Subcutaneous adipose tissue (tissue), 4 donors: ENCODE measurements around the gene CES4A. TPM values are rescaled to one million over a fixed set of nuclear protein-coding genes. Genes with fewer than 3 reads are reported as not detected.

ENCODE experiments used
- small RNA-seq: library from RNA; depleted of rRNA; stranded (forward); fragments of <200 nt; gene quantifications from one replicate; pipeline ENCODE3, GENCODE V24; 2016
- total RNA-seq, 4 donors: library from RNA; depleted of rRNA; stranded (reverse); fragments of >200 nt; gene quantifications; one replicate each; pipeline ENCODE4 v1.1.0, GENCODE V29; 2016
- TF ChIP-seq, protein P1 (sequence below): fragments of 450-650 bp; IDR thresholded peaks from one replicate; pipeline ENCODE4 v1.5.1; 2016; ENCODE audit warnings: low read depth, mild to moderate bottlenecking, control low read depth, antibody characterized with exemption, moderate library complexity

Gene CES4A
- total RNA-seq, 4 donors from 2014 or later, result 5.4 to 25.2 (median 6.6) TPM

- TF ChIP-seq, protein P1, sequence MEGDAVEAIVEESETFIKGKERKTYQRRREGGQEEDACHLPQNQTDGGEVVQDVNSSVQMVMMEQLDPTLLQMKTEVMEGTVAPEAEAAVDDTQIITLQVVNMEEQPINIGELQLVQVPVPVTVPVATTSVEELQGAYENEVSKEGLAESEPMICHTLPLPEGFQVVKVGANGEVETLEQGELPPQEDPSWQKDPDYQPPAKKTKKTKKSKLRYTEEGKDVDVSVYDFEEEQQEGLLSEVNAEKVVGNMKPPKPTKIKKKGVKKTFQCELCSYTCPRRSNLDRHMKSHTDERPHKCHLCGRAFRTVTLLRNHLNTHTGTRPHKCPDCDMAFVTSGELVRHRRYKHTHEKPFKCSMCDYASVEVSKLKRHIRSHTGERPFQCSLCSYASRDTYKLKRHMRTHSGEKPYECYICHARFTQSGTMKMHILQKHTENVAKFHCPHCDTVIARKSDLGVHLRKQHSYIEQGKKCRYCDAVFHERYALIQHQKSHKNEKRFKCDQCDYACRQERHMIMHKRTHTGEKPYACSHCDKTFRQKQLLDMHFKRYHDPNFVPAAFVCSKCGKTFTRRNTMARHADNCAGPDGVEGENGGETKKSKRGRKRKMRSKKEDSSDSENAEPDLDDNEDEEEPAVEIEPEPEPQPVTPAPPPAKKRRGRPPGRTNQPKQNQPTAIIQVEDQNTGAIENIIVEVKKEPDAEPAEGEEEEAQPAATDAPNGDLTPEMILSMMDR, result no peak
Observed at GRCh38 chr16:67054901-67055300, 66.5 kb downstream of the CES4A start.

GRCh38 chr16:67055712-67056487, 67.5 kb downstream of the CES4A start:
- TF ChIP-seq, protein P1, result no peak

Small RNA genes lying within 50 kb of the gene (small RNA-seq; reads per million reads assigned to genes)
- gene RN7SL543P, result not detected

Other genes starting within 250 kb of the CES4A start
- gene DYNC1LI2, start 237.0 kb upstream of the CES4A start, total RNA-seq, result 100 to 1,000 TPM; 123 to 210 (median 165) TPM
- gene TERB1, start 187.0 kb upstream of the CES4A start, total RNA-seq, result under 1 TPM in 2 of 4 donors, not detected in 2; 0.33 to 0.68 TPM
- 10 to 100 TPM; 38.2 to 56.4 (median 46.4) TPM for gene NAE1, start 157.6 kb upstream of the CES4A start, total RNA-seq
- not detected for gene CA7, start 144.2 kb upstream of the CES4A start, total RNA-seq
- 10 to 100 TPM; 16.5 to 43.3 (median 31.1) TPM for gene PDP2, start 108.1 kb upstream of the CES4A start, total RNA-seq
- gene CDH16, start 69.7 kb upstream of the CES4A start, total RNA-seq, result not detected
- 10 to 100 TPM in 2 of 4 donors, 1 to 10 TPM in 2; 2.4 to 15.9 (median 9.8) TPM for gene RRAD, start 63.1 kb upstream of the CES4A start, total RNA-seq
- 10 to 100 TPM; 59.2 to 67.0 (median 63.7) TPM for gene CIAO2B, start 54.2 kb upstream of the CES4A start, total RNA-seq
- 10 to 100 TPM; 26.9 to 56.7 (median 35.1) TPM for gene CES2, start 53.1 kb upstream of the CES4A start, total RNA-seq
- 1 to 10 TPM in 3 of 4 donors, under 1 TPM in 1; 0.16 to 3.1 (median 1.9) TPM for gene CES3, start 27.3 kb upstream of the CES4A start, total RNA-seq
- gene CBFB, start 40.6 kb downstream of the CES4A start, total RNA-seq, result 10 to 100 TPM; 35.2 to 46.2 (median 42.4) TPM
- 10 to 100 TPM; 15.1 to 30.1 (median 19.1) TPM for gene PHAF1, start 121.4 kb downstream of the CES4A start, total RNA-seq
- gene B3GNT9, start 162.4 kb downstream of the CES4A start, total RNA-seq, result 1 to 10 TPM; 2.8 to 5.9 (median 4.6) TPM
- gene TRADD, start 171.3 kb downstream of the CES4A start, total RNA-seq, result 10 to 100 TPM in 3 of 4 donors, 1 to 10 TPM in 1; 6.7 to 42.3 (median 33.6) TPM
- 10 to 100 TPM in 3 of 4 donors, 1 to 10 TPM in 1; 4.2 to 13.2 (median 11.7) TPM for gene FBXL8, start 171.4 kb downstream of the CES4A start, total RNA-seq
- 10 to 100 TPM; 17.3 to 44.3 (median 35.1) TPM for gene HSF4, start 176.2 kb downstream of the CES4A start, total RNA-seq
- 100 to 1,000 TPM in 1 of 4 donors, 10 to 100 TPM in 3; 22.9 to 106 (median 57.4) TPM for gene NOL3, start 181.9 kb downstream of the CES4A start, total RNA-seq
- gene MATCAP1, start 195.4 kb downstream of the CES4A start, total RNA-seq, result 10 to 100 TPM; 10.1 to 36.9 (median 12.5) TPM
- 10 to 100 TPM in 1 of 4 donors, 1 to 10 TPM in 2, under 1 TPM in 1; 0.17 to 13.8 (median 1.7) TPM for gene EXOC3L1, start 201.5 kb downstream of the CES4A start, total RNA-seq
- gene E2F4, start 203.6 kb downstream of the CES4A start, total RNA-seq, result 10 to 100 TPM; 48.1 to 70.8 (median 58.9) TPM
- 1 to 10 TPM in 1 of 4 donors, under 1 TPM in 3; 0.51 to 1.5 (median 0.93) TPM for gene ELMO3, start 210.5 kb downstream of the CES4A start, total RNA-seq
- 10 to 100 TPM; 21.9 to 36.1 (median 33.3) TPM for gene TMEM208, start 238.5 kb downstream of the CES4A start, total RNA-seq